Right ventricle myocardium superior (tissue), 1 donor: ENCODE data around the gene GHDC. TPM values are rescaled to one million over a fixed set of nuclear protein-coding genes. Genes with fewer than 3 reads are reported as not detected.
"Not testable (repeated sequence)": the region's sequence is repeated elsewhere in the genome, so short reads cannot be mapped to it uniquely, and the experiment has no call there.

Experiments used
- ATAC-seq: fragments of 200-7000 bp; cut with Tn5 transposase; one replicate; pipeline ENCODE4 v1.9.1; 2020; ENCODE audit warnings: mild to moderate bottlenecking; ENCODE audit not compliant: poor library complexity
- DNase-seq: peaks from one replicate; pipeline ENCODE4 v3.0.0-alpha.2; 2020
- intact Hi-C: fragments of 100-400 bp; cut with DNase I; formaldehyde crosslinking; loops from one replicate; pipeline ENCODE4 v1.11.2; 2022
- total RNA-seq: library from RNA; stranded (reverse); fragmentation: NEBNext Ultra II Directional; extraction: Animal tissue kit (Norgen Biotek cat#: 25700); gene quantifications from one replicate; pipeline ENCODE4 v1.2.1, GENCODE V29; 2021
- donor health status: DM: no; HTN: yes; CAD: no; lungs with severe emphysema.

GHDC gene
- total RNA-seq, 1 donor from 2014 or later = 8.1 TPM

DNA sequence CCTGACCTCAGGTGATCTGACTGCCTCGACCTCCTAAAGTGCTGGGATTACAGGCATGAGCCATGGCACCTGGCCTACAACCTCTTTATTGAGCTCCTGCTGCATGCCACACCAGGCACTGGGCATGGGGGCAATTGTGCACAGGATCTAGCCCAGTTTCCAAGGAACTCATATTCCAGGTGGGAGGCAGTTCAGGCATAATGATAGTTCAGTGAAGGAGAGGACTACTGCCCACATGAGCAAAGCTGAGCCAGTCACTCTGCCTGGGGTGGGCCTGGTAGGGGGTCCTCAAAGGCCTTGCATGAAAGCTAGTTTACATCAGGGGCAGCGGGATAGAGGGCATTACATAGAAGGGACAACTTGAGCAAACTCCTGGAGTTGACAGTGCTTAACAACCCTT lies 6.5 kb downstream of the GHDC start:
- intact Hi-C loops = loop anchor here (10.0 kb wide), 1 partner anchor 337 kb away; no protein-coding TSS in a partner anchor
- DNase-seq (no peak), ATAC-seq (no peak)

DNA sequence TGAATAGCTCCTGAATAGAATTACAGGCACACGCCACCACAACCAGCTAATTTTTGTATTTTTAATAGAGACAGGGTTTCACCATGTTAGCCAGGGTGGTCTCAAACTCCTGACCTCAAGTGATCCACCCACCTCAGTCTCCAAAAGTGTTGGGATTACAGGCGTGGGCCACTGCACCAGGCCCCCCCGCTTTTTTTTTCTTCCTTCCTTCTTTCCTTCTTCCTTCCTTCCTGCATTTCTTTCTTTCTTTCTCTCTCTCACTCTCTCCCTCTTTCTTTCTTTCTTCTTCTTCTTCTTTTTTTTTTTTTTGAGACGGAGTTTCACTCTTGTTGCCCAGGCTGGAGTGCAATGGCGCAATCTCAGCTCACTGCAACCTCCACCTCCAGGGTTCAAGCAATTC lies 8.1 kb downstream of the GHDC start:
- intact Hi-C loops = loop anchor here (10.0 kb wide), 1 partner anchor 339 kb away; no protein-coding TSS in a partner anchor
- DNase-seq, ATAC-seq: not testable (repeated sequence)

DNA sequence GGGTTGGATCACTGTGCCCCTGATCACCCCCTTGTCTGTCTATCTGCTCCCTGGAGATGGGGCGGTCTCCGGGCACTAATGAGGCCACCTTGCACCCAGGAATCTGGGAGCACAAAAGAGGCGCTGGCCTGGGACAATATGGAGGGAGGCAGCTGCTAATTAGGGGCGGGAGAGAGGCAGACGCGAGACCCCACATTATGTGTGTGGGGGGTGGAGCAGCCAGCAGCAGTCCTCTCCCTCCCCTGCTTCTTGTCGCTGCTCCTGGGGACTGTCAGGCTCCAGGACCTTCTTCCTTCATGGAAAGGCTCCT lies 8.7 kb downstream of the GHDC start:
- DNase-seq (no peak), ATAC-seq (no peak)
- intact Hi-C loops = loop anchor here (10.0 kb wide), 1 partner anchor 339 kb away; no protein-coding TSS in a partner anchor

GRCh38 chr17:42184713-42185620 lies 9.3 kb downstream of the GHDC start, which contains the start of gene HCRT:
Gene HCRT, minus strand, starts transcription at chr17:42185452. Its CDS starts 87 bp downstream, at chr17:42185365.
- intact Hi-C loops = loop anchor here (5.0 to 10.0 kb wide), 2 partner anchors 68 to 340 kb away; no protein-coding TSS in a partner anchor
- DNase-seq (no peak), ATAC-seq (no peak)

DNA sequence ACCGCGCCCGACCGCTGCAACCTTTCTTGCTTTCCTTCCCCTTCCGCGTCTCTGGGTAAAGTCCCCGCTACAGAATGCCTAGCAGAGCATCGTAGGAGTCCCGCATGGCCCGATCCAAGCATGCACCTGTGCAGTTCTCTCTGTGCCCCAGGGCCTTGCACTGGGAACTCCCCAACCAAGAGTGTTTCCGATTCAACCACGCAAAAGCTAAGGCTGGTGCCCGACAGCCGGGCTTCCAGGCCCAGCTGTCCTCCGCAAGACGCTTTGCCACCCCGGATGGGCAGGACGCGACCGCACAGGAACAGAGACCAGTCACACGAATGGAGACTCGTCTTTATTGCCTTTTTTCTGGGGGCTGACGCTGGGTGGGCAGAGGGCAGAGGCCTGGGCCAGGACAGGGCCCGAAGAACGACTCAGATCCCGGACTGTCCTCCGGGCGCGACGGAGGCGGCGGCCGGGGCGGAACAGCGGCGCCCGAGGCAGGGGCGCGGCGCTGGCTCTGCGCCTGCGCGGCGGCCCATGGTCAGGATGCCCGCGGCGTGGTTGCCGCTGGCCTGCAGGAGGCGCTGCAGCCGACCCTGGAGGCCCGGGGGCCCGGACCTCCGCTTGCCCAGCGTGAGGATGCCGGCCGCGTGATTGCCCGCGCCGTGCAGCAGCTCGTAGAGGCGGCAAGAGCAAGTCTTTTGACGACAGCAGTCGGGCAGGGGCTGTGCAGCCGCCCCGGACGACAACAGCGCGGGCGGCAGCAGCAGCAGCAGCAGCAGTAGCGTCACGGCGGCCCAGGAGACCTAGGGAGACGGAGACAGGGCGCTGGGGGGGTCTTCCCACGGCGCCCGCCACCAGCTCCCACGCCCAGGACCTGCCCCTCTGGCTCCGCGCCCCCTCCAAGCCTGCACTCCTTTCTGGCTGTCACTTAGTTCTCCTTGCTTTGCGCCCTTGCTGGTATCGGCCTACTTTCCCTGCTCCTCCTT lies 10.3 kb downstream of the GHDC start:
- DNase-seq = peak; percentile 88
- peak; percentile 92 for ATAC-seq
- intact Hi-C loops = loop anchor here (5.0 to 10.0 kb wide), 2 partner anchors 67 to 341 kb away; no protein-coding TSS in a partner anchor

GRCh38 chr17:42182927-42183734 lies 11.2 kb downstream of the GHDC start:
- ATAC-seq (no peak), DNase-seq (no peak)
- intact Hi-C loops = loop anchor here (5.0 to 10.0 kb wide), 2 partner anchors 66 to 342 kb away; no protein-coding TSS in a partner anchor

- DNase-seq (no peak), ATAC-seq (no peak)
- intact Hi-C loops = loop anchor here (5.0 to 10.0 kb wide), 2 partner anchors 65 to 343 kb away; no protein-coding TSS in a partner anchor
These were observed 12.5 kb downstream of the GHDC start for GRCh38 chr17:42181851-42182207.

DNA sequence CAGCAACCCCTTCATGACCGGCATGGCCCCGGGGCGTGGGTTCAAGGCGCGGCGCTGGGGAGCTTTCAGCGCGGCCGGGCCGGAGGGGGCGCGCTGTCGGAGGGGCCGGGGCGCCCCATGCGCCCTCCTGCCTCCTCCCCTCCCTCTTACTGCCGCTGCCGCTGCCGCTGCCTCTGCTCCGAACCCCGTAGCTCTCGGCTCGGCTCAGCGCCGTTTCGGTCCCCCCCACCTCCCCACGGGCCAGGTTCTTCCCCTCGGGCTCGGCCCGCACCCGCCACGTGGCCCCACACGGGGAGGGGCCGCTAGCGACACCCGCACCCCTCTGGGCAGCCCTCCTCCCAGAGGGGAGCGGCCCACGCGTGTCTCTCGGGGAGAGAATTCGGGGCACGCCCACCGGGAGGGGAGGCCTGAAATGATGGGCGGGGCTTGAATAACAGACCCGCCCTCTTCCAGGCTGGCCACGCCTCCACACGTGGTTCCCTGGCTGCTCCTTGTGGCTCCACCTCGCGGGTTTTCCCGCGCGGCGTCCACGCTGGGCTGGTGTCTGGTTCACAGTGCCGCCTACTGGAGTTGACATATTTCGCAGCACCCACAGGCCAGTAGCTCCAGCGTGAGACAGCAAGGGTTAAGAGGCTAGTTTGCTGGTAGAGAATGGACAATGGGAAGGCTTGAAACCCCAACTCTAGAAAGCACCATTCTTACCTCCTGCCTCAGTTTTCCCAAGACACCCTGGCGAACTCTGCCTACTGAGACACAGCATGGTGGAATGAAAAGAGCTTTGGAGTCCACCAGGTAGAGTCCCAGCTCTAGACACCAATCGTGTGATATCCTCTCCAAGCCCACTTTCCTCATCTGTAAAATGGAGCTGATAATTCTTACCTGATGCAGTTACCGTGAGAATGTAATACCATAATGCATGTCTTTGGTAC lies 13.1 kb downstream of the GHDC start, which contains the start of gene KCNH4:
TSS of gene KCNH4 (minus strand) at position 221 of the 929 bp plus-strand sequence. CDS start at position 24, 197 bp downstream.
- ATAC-seq (peak; percentile 42), DNase-seq (peak; percentile 90)
- intact Hi-C loops = loop anchor here (5.0 to 10.0 kb wide), 2 partner anchors 64 to 344 kb away; no protein-coding TSS in a partner anchor

- no peak for DNase-seq
These were observed 13.8 kb downstream of the GHDC start for GRCh38 chr17:42180411-42180921.

DNA sequence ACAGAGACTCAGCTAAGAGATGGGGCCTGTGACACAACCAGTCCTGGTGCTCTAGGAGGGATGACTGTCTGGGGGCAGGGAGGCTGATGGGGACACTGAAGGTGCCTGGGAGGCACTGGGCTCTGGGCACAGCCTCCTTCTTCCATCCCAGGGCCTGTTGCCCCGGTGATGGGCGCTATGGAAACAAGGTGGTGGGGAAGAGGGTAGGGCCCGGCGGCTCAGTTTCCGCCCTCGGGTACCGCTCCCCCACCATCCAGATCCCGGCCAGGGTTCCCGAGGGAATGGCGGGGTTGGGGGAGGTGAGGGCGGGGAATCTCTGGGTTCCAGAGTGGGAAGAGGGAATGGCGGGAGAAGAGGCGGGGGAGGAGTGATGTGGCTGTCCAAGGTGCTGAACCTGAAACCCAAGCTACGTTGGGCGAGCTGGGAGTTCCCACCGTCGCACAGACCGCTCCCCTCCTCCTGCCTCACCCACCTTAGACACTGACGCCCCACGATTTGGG lies 14.3 kb downstream of the GHDC start:
- DNase-seq (no peak), ATAC-seq (no peak)
- intact Hi-C loops = loop anchor here (5.0 to 10.0 kb wide), 2 partner anchors 63 to 345 kb away; no protein-coding TSS in a partner anchor

More at GRCh38 chr17:42180411-42180921, 13.8 kb downstream of the GHDC start:
- no peak for ATAC-seq
- intact Hi-C loops = loop anchor here (5.0 to 10.0 kb wide), 2 partner anchors 63 to 344 kb away; no protein-coding TSS in a partner anchor

DNA sequence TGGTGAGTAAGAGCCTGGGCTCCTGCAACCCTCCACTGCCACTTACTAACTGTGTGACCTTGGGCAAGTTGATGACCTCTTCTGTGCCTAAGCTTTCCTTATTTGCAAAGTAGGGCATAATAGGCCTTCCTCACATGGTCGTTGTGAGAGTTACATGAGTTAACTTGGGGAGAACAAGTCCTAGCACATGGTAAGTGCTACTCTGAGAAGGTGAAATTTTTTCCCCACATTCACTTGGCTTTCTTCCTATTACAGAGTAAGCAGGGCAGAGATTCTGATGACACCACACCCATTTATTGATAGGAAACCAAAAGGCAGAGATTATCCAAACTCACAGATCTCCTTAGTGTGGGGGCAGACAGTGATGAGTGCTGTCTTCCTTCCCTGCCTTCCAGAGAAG lies 15.0 kb downstream of the GHDC start:
- DNase-seq (no peak), ATAC-seq (no peak)
- intact Hi-C loops = no loop called here

- ATAC-seq (no peak), DNase-seq (no peak)
- intact Hi-C loops = no loop called here
These were observed 15.5 kb downstream of the GHDC start for GRCh38 chr17:42178817-42179216.

DNA sequence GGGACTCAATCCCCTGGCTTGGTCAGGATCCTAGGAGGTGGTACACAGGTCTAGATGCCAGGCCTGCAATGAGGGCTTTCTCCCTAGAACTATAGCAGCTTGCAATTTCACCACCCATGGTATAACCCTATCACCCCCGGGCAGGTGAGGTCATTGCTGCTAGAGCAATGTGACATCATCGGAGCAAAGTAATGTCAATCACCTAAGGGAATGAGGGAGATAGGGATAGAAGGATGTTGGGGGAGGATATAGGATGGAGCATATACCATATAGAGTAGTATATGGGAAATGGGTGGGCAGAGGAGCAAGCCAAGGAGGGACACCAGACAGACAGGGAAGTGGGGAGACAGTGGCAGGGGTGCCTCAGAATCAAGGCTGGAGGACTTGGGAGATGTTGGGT lies 16.6 kb downstream of the GHDC start:
- no peak for ATAC-seq
- intact Hi-C loops = no loop called here
- DNase-seq = no peak

DNA sequence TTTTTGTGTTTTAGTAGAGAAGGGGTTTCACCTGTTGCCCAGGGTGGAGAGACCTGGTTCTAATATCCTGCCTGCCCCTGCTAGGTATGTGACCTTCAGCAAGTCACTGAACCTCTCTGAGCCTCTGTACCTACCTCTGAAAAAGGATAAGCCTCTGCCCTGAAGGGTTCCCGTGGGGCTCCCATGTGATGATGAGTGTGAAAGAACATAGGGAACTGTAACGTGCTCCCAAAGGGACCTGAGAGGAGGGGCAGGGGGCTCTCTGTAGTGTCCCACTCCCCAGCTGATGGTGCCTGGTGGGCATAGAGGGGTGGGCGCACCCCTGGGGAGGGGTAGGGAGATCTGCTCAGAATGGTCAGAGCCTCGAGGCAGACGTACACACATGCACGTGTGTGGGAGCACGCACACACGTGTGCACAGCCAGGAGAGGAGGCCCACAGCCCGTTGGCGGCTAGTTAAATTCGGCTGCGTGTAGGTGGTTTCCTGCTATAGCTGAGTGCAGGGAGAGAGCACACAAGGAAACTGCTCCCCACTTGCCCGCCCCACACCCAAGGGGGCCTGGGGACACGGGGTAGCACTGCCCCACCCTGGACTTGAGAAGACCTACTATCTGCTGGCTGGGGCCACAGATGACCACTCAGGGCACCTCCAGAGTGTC lies 20.0 kb downstream of the GHDC start:
- intact Hi-C loops = no loop called here
- no peak for ATAC-seq
- DNase-seq = no peak

GRCh38 chr17:42171831-42172230 lies 22.5 kb downstream of the GHDC start:
- ATAC-seq (no peak), DNase-seq (no peak)
- intact Hi-C loops = no loop called here

GRCh38 chr17:42169351-42169750 lies 24.9 kb downstream of the GHDC start:
- intact Hi-C loops = no loop called here
- no peak for DNase-seq
- no peak for ATAC-seq
